GM12891 (cell line): ENCODE data around the gene OR8B2.

ENCODE experiments used
- PAX5 ChIP-seq: IDR thresholded peaks from 2 replicates; pipeline ENCODE4 v1.6.1; 2011; ENCODE audit warnings: low read length, moderate library complexity, mild to moderate bottlenecking; ENCODE audit not compliant: insufficient read depth, severe bottlenecking
- POLR2AphosphoS5 ChIP-seq: IDR thresholded peaks from 2 replicates; pipeline ENCODE4 v1.6.1; 2011; ENCODE audit warnings: low read depth, low read length, control low read depth
- TAF1 ChIP-seq: IDR thresholded peaks from 2 replicates; pipeline ENCODE4 v1.6.1; 2011; ENCODE audit warnings: low read depth, low read length, control low read depth

DNA sequence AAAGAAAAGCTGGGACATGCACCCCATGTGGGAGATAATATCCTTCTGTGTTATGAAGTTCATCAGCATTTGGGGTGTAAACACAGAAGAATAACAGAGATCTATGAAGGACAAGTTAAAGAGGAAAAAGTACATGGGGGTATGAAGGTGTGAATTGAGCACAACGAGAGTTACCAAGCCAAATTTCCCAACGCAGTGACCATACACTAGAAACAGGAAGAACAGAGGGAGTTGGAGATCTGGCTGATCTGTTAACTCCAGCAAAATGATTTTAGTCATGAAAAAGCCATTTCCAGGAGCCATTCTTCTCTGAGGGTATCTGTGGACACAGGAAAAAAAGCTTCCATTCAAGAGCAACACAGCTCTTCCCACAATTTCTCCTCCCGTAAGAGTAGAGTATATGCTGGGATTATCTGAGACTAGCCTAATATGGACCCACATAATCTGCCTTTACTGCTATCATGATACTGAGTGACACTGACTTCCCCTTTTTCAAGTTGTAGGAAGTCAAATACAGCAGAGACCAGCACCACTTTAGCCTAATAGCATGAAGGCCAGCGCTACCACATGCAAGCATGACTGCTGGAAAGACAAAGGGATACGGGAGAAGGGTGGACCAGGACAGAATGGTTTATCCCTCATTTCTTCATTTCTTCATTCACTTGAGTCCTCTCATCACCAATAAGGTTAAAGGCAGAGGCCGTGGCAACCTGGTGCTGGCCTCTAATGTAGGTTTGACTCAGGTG lies 44.7 kb downstream of the OR8B2 start:
- TF ChIP-seq POLR2AphosphoS5: no peak
- TF ChIP-seq PAX5: no peak
- TF ChIP-seq TAF1: no peak
